ENCODE measurements around the gene PPFIA2.

DNA sequence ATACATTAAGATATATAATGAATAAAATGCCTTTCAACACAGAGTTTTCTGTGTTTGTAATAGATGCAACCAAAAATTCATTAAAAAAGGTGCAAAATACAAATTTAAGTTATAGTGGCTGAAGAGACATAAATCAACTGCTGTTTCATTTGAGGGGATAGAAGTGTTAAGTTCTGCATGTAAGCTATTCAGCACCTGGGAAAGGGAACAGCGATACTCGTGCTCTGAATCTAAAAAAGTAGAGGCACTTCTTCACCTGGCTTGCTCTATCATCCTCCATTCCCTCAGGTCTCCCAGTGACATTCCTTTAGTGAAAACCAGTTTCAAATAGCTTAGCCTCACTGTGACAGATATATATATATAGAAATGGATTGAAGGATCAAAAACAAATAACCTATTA lies 458.7 kb downstream of the PPFIA2 start:
- TF ChIP-seq POLR2A (IDR thresholded peaks at IDR 0.05; ENCODE audit: low read depth), result no peak
- TF ChIP-seq POLR2AphosphoS5 (IDR thresholded peaks at IDR 0.05), result no peak
- no peak for TF ChIP-seq CTCF (IDR thresholded peaks at IDR 0.05)

Measured in esophagus muscularis mucosa (tissue), 3 donors.